Esophagus squamous epithelium (tissue), 4 donors: ENCODE measurements around the gene UBA7.

Experiments used
- CTCF ChIP-seq, 6 experiments: fragments of 450-650 bp in 4 of 6; fragments of 200-600 bp in 2 of 6; sonication (generic) in 2 of 6; IDR thresholded peaks; one replicate each; pipeline ENCODE4 v1.5.1; 2016 to 2019; ENCODE audit warnings: antibody characterized with exemption in 6 of 6, mild to moderate bottlenecking in 4 of 6, moderate library complexity in 4 of 6
- POLR2A ChIP-seq, 4 donors: fragments of 450-650 bp; IDR thresholded peaks; one replicate each; pipeline ENCODE4 v1.6.1; 2017; ENCODE audit warnings: antibody characterized with exemption in 4 of 4, mild to moderate bottlenecking in 4 of 4, moderate library complexity in 3 of 4

GRCh38 chr3:49759226-49759625 is 54.5 kb downstream of the UBA7 start:
- TF ChIP-seq POLR2A (IDR thresholded peaks at IDR 0.05) (no peak), CTCF (IDR thresholded peaks at IDR 0.05) (no peak)
